ENCODE measurements around the gene KIF26B. TPM values are rescaled to one million over a fixed set of nuclear protein-coding genes. Genes with fewer than 3 reads are reported as not detected.

Gene KIF26B
- total RNA-seq, 1 experiment from 2014 or later: 1.1 TPM

GRCh38 chr1:245561665-245562234, 407.0 kb downstream of the KIF26B start:
- no peak for DNase-seq (ENCODE audit: low read depth)

GRCh38 chr1:245566134-245566533, 411.3 kb downstream of the KIF26B start:
- DNase-seq (ENCODE audit: low read depth): no peak

DNA sequence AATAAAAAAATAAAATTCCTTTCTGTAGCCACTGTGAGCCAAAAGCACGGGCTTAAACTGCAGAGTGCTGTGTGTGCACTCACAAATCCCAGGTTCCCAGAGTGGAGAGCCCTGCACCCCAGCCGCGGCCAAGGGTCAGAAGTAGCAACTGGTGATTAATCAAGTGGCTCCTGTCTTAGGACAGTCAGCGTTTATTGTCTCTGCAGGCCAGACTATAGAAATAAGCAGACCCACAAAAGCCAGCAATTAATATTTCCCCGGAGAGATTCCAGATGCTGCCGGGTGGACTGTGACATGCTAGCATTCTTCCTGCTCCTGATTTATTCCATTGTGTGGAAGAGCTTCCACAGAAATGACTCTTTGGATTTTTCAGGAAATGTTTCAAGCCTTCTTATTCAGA, 412.2 kb downstream of the KIF26B start:
- DNase-seq (ENCODE audit: low read depth): no peak

DNA sequence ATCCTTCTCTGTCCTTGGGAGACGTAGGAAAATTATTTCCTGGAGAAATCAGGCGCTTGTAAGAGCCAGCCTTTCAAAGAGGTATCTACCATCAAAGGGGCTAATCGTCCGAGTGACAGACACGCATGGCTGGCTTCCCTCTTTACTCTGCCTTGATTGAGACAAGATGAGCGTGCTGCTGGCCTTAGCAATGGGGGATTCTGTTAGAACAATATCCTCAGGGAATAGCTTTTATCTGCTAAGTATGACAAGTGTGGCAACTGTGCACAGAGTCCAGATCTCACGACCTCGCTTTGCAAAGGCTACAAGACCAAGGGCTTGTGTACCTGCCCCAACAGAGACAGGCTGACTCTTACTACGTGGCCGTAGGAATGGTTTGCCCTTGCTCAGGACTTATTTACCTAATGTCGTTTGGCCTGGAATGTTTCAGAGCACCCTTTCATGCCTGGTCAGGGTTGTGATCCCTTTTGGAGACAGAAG, 417.1 kb downstream of the KIF26B start:
- no peak for DNase-seq (ENCODE audit: low read depth)

DNA sequence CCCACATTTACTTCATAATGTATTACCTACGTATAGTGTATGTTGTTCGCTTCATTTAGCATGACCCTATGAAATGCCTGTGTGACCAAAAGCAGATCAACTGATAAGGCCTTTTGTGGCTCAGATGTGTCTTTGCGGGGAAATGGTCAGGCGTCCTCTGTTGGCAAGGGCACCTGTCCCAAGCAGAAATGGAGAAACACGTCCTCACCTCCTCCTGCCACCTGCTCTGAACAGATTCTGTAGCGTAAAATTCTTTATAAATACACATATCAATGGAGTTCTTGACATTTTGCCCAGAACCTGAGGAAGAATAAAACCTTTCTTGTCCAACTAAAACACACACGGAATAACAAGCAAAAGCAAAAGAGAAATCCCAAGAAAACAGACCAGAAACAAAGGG, 417.9 kb downstream of the KIF26B start:
- DNase-seq (ENCODE audit: low read depth): no peak

GRCh38 chr1:245575710-245576109, 420.9 kb downstream of the KIF26B start:
- no peak for DNase-seq (ENCODE audit: low read depth)

- no peak for DNase-seq (ENCODE audit: low read depth)
These were observed 421.5 kb downstream of the KIF26B start for GRCh38 chr1:245576323-245576722.

DNA sequence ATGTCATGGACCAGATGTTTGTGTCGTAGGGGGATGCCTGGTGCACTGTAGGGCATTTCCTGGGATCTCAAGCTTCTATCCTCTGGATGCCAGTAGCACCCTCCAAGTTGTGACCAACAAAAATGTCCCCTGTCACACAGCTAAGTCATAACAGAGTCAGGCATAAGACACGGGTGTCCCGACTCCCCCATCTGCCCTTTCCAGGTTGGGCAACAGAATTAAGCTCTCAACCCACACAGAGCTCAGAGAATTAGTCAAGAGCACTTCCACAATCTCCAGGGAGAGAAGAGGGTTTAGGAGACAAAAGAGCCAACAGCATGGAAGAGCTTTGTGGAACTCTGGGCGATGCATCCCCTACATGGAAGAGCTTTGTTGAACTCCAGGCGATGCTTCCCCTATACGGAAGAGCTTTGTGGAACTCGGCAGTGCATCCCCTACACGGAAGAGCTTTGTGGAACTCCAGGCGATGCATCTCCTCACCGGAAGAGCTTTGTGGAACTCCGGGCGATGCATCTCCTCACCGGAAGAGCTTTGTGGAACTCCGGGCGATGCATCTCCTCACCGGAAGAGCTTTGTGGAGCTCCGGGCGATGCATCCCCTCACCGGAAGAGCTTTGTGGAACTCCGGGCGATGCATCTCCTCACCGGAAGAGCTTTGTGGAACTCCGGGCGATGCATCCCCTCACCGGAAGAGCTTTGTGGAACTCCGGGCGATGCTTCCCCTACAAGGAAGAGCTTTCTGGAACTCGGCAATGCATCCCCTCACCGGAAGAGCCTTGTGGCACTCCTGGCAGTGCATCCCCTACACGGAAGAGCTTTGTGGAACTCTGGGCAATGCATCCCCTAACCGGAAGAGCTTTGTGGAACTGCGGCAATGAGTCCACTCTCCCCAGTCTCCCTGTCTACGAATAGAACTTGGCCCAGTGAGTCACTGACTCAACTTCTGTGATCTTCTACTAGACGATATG, 422.7 kb downstream of the KIF26B start:
- no peak for DNase-seq (ENCODE audit: low read depth)

- peak; percentile 45 for DNase-seq (ENCODE audit: low read depth)
These were observed 423.5 kb downstream of the KIF26B start for GRCh38 chr1:245578308-245578707.

GRCh38 chr1:245578771-245579170, 424.0 kb downstream of the KIF26B start:
- DNase-seq (ENCODE audit: low read depth): peak; percentile 16

DNA sequence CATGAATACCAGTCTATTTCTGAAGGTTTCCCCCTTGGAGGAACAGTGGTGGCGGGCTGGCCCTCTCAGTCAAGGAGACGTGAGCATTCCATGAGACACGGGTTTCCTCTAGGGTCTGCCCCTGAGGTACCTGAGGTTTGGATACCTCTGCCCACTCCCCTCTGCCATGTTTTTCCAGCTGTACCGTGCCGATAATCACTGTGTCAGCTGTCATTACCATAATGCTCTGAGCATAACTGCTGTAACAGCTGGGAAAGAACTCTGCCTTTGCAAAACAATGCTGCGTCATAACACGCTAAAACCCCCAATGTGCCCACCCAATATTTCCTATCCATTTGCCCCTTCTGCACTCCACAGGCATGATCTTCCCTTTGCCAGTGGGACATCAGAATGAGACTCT, 425.1 kb downstream of the KIF26B start:
- no peak for DNase-seq (ENCODE audit: low read depth)

GRCh38 chr1:245580651-245581050, 425.9 kb downstream of the KIF26B start:
- DNase-seq (ENCODE audit: low read depth): no peak

GRCh38 chr1:245582026-245582425, 427.2 kb downstream of the KIF26B start:
- DNase-seq (ENCODE audit: low read depth): no peak

- no peak for DNase-seq (ENCODE audit: low read depth)
These were observed 428.3 kb downstream of the KIF26B start for GRCh38 chr1:245583081-245583480.

DNA sequence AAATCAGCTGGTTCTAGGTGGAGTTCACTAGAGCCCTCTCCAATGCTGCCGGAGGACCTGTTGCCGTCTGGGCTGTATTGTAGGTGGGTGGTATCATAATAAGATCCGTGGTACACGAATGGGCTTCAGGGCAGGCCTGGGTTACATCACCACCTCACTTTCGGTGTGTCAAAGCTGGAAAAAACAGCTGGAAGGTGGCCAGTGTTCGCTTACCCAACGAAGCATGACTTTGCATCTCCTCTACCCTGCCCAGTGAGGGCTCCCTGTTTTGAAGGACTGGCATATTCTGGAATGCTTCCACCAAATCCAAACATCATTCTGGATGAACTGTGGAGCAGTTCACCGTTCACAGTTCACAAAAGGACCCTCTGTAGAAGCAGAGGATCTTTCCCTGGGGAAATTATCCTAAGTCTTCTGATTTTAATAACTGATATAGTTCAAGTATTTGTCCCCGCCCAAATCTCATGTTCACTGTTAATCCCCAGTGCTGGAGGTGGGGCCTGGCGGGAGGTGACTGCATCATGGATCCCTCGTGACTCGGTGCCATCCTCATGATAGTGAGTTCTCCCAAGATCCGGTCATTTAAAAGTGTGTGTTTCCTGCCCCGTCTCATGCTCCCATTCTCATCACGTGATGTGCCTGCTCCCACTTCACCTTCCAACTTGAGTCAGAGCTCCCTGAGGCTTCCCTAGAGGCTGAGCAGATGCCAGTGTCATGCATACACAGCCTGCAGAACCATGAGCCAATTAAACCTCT, 429.0 kb downstream of the KIF26B start:
- DNase-seq (ENCODE audit: low read depth): no peak

DNA sequence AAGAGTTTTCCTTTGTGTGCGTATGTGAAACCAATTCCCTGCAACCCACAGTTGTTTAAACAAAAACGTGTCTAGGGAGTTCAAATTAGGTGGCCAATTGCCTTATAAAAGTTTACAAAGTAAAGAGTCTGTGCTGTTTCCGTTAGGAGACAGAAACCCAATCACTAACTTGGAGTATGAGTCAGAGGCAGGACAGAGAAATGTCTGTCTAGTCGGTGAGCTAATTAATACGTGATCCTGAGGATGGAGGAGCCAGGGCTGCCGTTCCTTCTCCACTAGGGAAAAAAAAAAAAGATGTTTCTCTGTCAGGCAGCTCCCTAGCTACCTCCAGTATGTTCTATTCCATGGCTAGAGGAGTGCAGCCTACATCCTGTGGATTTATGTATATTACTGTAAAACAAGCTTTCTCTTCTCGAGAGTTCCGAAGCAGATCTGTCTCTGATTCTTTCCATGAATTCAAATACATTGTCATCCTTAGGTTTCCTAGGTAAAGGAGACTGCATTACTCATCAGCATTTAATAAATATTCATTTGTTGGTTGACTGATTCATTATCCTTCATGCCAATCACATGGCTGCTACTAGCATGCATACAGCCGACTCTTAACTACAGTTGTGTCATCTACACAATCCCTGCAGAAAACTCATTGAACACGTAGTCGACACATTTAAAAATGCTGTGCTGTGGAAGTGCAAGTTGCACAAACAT, 430.6 kb downstream of the KIF26B start:
- peak; percentile 89 for DNase-seq (ENCODE audit: low read depth)

DNA sequence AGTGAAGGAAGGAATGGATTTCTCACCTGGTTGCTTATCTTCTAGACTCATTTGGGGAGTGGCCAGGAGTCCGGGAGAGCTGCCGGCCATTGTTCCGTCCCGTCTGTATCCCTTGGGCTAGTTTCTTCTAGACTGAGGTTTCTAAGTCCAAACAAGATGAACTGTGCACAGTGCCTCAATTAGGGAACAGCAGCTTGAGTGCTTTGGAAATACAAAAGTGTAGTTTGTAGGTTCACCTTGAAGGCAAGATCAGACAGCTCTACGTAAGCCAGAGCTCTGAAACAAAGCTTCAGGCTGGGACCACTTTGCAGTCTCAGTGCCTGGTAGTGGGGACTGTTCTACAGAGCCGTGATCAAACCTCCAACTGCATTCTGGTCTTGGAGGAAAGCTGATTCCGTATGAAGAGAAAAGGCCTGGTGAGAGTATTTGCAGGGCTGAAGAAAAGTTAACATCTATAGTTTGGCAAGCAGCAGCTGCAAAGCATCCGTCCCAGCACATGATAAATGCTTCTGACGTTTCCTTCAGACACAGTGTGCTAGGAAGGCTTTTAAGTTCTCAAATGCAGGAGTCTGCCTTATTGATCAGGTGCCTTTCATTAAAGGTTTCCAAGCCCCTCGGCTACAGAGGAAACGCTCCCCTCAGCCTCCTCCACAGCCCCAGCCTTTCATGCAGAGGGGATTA, 432.8 kb downstream of the KIF26B start:
- no peak for DNase-seq (ENCODE audit: low read depth)

DNA sequence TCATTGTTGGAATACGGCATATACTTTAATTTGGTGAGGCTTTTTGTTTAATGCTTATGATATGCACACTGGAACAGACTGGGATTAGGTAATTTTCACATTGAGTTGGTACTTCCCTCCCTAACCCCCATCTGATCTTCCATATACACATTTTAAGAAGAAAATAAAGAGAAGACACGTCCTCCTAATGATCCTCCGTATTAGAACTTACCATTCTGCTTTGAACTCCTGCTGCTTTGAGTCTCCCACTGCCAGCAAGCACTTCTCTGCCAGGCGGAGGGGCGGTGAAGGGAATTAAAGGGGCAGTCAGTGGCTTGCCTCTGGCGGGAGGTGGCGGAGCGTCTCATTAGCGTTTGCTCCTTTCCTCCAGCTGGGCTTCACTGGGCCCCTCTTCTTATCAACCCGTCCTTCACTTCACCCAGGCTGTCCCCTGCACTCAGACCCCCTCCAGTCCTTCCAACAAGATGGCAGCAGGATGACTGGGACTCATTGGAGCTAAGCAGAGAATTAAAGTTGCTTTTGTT, 433.4 kb downstream of the KIF26B start:
- DNase-seq (ENCODE audit: low read depth): no peak

DNA sequence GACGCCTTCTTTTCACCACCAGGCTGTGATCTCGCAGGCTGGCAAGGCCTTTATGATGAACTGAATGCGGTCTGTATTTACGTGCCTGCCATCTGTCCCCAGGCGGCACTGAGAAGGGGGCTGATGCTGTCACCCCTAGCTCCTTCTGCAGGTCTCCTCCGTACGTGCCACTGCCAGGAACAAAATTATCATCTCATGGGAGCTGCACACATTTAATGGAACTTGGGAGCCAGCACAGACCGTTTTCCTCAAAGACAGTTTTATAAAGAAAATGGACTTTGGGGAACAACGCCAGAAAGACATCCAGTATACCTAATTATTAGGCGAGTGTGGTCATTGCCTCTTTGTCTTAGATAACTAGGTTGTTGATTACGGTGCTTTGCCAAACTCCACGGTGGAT, 434.5 kb downstream of the KIF26B start:
- DNase-seq (ENCODE audit: low read depth): no peak

DNA sequence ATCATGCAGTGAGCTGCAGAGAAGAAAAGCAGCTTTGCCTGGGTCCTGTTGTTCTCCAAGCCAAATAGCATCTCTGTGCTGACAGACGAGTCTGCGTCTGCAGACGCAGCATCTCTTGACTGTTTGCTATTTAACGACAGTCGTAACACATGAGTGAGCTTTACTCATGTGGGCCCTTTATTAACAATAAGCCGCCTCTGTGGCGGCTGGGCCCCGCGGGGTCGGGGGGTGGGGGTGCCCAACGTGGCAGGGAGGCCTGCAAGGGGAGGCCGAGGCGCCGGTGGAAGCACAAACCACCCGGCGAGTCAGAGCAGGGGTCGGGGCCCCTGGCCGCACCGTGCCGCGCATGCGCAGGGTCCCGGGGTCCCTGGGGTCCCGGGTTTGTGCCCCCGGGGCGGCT, 435.1 kb downstream of the KIF26B start:
- no peak for DNase-seq (ENCODE audit: low read depth)

GRCh38 chr1:245590726-245591125, 435.9 kb downstream of the KIF26B start:
- no peak for DNase-seq (ENCODE audit: low read depth)
